ENCODE results near the gene YWHAG. TPM values are rescaled to one million over a fixed set of nuclear protein-coding genes. Genes with fewer than 3 reads are reported as not detected.

YWHAG gene
- total RNA-seq, 1 experiment from 2014 or later = 241 TPM

DNA sequence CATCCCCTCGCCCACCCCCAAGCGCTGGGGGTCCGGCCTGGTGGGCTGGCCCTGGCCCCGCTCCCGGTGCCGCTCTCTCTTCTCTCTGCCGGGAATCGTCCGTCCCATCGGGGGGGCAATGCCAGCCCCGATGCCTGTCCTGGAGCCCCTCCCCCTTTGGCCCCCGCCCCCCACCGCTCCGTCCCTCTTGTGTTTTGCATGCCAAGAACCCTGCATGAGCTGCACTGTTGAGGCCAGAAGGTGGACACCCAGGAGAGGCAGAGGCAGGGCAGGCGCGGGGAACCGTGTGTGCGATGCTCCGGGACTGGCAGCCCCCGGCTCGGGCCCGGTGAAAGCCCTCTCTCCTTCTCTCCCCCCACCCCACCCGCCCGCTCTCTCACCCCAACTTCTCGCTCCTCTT is 78.4 kb downstream of the YWHAG start:
- Mint-ChIP-seq H3K27me3 (ENCODE audit: low read depth) (peaks cover 82% of the 10 kb centered on the region), H3K9me3 (peaks cover 0 to 2% of the 10 kb centered on the region in 2 experiments; a peak in 2 of 5 replicates), H3K36me3 (ENCODE audit: insufficient read depth in 1 of 3, low read depth in 3 of 3) (peaks cover 6 to 13% (median 9%) of the 10 kb centered on the region in 3 experiments), H3K27ac (no peak overlapping the region), H3K4me1 (peaks cover 11 to 26% of the 10 kb centered on the region in 2 experiments), H3K4me3 (peak overlapping the region; percentile 59 to 85)
- Histone ChIP-seq H3K79me2 (ENCODE audit: insufficient read depth, low read length) (no peaks in the 10 kb centered on the region), H3K27me3 (ENCODE audit: insufficient read depth, low read length) (peaks cover 7% of the 10 kb centered on the region; the same call in 1 of the 2 replicates), H4K91ac (ENCODE audit: insufficient read length, low read depth, low read length) (no peak overlapping the region), H3K23me2 (ENCODE audit: insufficient read length, low read depth, low read length, poor library complexity, severe bottlenecking) (peaks cover 8% of the 10 kb centered on the region), H2BK15ac (ENCODE audit: low read depth, low read length) (no peak overlapping the region), H4K8ac (replicated peaks; ENCODE audit: insufficient read length, low read depth, low read length) (no peak overlapping the region), H3T11ph (ENCODE audit: low read length) (no peak overlapping the region), H3K4ac (ENCODE audit: low read depth, low read length) (no peak overlapping the region), H2BK5ac (ENCODE audit: insufficient read length, low read length) (no peak overlapping the region), H2AFZ (ENCODE audit: low read length) (no peak overlapping the region), H2BK12ac (ENCODE audit: insufficient read length, low read depth, low read length) (no peak overlapping the region), H2BK120ac (ENCODE audit: low read depth, low read length, poor library complexity, severe bottlenecking) (no peak overlapping the region), H3K79me1 (ENCODE audit: insufficient read depth, low read depth, low read length, poor library complexity, severe bottlenecking) (no peaks in the 10 kb centered on the region), H2BK20ac (ENCODE audit: low read depth, low read length, poor library complexity, severe bottlenecking) (no peak overlapping the region), H3K23ac (ENCODE audit: insufficient read length, low read depth, low read length) (no peak overlapping the region), H3K27ac (ENCODE audit: insufficient read length, low read depth, low read length) (no peak overlapping the region), H3K4me1 (ENCODE audit: insufficient read depth, low read length) (no peaks in the 10 kb centered on the region), H4K5ac (ENCODE audit: insufficient read length, low read depth, low read length) (no peak overlapping the region), H3K9ac (ENCODE audit: extremely low read depth, insufficient read length, low read length) (no peak overlapping the region), H4K20me1 (ENCODE audit: control insufficient read depth, insufficient read depth, insufficient read length) (no peaks in the 10 kb centered on the region), H2AK5ac (ENCODE audit: insufficient read length, low read length) (no peak overlapping the region), H3K56ac (ENCODE audit: insufficient read length, low read depth, low read length) (no peak overlapping the region), H3K9me3 (ENCODE audit: control insufficient read depth, low read depth, low read length) (no peaks in the 10 kb centered on the region), H3K4me2 (ENCODE audit: insufficient read depth, insufficient read length, low read length) (peak overlapping the region; percentile 96), H3K18ac (ENCODE audit: insufficient read length, low read depth, low read length) (no peak overlapping the region), H3K14ac (ENCODE audit: insufficient read depth, low read length) (no peak overlapping the region)
- TF ChIP-seq, protein P1, sequence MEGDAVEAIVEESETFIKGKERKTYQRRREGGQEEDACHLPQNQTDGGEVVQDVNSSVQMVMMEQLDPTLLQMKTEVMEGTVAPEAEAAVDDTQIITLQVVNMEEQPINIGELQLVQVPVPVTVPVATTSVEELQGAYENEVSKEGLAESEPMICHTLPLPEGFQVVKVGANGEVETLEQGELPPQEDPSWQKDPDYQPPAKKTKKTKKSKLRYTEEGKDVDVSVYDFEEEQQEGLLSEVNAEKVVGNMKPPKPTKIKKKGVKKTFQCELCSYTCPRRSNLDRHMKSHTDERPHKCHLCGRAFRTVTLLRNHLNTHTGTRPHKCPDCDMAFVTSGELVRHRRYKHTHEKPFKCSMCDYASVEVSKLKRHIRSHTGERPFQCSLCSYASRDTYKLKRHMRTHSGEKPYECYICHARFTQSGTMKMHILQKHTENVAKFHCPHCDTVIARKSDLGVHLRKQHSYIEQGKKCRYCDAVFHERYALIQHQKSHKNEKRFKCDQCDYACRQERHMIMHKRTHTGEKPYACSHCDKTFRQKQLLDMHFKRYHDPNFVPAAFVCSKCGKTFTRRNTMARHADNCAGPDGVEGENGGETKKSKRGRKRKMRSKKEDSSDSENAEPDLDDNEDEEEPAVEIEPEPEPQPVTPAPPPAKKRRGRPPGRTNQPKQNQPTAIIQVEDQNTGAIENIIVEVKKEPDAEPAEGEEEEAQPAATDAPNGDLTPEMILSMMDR (conservative IDR thresholded peaks at IDR 0.05) = no peak
- no CpG with 5 or more reads among the region's 25 CpGs for WGBS (ENCODE audit: extremely low coverage, insufficient read length, low lambda C conversion rate)
- DNase-seq = peak; percentile 59
